ENCODE data around the gene PCDHA5. TPM values are rescaled to one million over a fixed set of nuclear protein-coding genes. Genes with fewer than 3 reads are reported as not detected.
"Not testable (repeated sequence)": the region's sequence is repeated elsewhere in the genome, so short reads cannot be mapped to it uniquely, and the experiment has no call there.

Gene PCDHA5
- total RNA-seq, 1 experiment from 2014 or later = not detected

GRCh38 chr5:140833993-140834392 is 12.6 kb downstream of the PCDHA5 start, which contains the start of gene PCDHA7:
PCDHA7 (plus strand) TSS chr5:140834269; CDS start chr5:140834384, 115 bp downstream.
- H3K4me3 ChIP-seq (ENCODE audit: low read depth, low read length) = no peak within 1 kb of the TSS
- no peaks in the 10 kb centered on the region for H3K27me3 Mint-ChIP-seq (ENCODE audit: insufficient read depth, unreplicated experiment)
- H3K4me3 Mint-ChIP-seq (ENCODE audit: unreplicated experiment) = no peak within 1 kb of the TSS
- no peaks in the 10 kb centered on the region for H3K27me3 ChIP-seq (replicated peaks; ENCODE audit: control insufficient read depth, insufficient read depth, low read length)
- POLR2A ChIA-PET = no interaction called here
- BruUV-seq (replicated peaks) = no TSS peak
- H3K27ac Mint-ChIP-seq (ENCODE audit: unreplicated experiment) = no peak within 1 kb of the TSS
- H3K4me1 ChIP-seq = no peaks in the 10 kb centered on the region
- CTCF ChIA-PET = no interaction called here
- no peaks in the 10 kb centered on the region for H3K4me1 Mint-ChIP-seq (ENCODE audit: low read depth, unreplicated experiment)
- DNase-seq = no peak
- H3K9me3 ChIP-seq = no peaks in the 10 kb centered on the region; the same call in none of the 2 replicates
- H3K36me3 Mint-ChIP-seq (ENCODE audit: insufficient read depth, unreplicated experiment) = no peaks in the 10 kb centered on the region
- intact Hi-C loops (cut with micrococcal nuclease; ENCODE audit: unreplicated experiment) = no loop called here
- H3K36me3 ChIP-seq (ENCODE audit: control insufficient read depth, insufficient read depth, low read length) = no peaks in the 10 kb centered on the region
- no peak for TF ChIP-seq CTCF (IDR thresholded peaks at IDR 0.05; ENCODE audit: insufficient read depth in 1 of 2, low read depth in 1 of 2, low read length in 1 of 2, severe bottlenecking in 1 of 2, unreplicated experiment in 1 of 2)
- H3K9me3 Mint-ChIP-seq (ENCODE audit: unreplicated experiment) = no peaks in the 10 kb centered on the region

- intact Hi-C loops (cut with micrococcal nuclease; ENCODE audit: unreplicated experiment) = not testable (repeated sequence)
Observed at GRCh38 chr5:140834439-140835008, 13.1 kb downstream of the PCDHA5 start.

GRCh38 chr5:140835622-140836510 is 14.5 kb downstream of the PCDHA5 start:
- Histone ChIP-seq H3K4me1 (no peaks in the 10 kb centered on the region), H3K9me3 (no peaks in the 10 kb centered on the region; the same call in none of the 2 replicates), H3K36me3 (ENCODE audit: control insufficient read depth, insufficient read depth, low read length) (no peaks in the 10 kb centered on the region), H3K27me3 (replicated peaks; ENCODE audit: control insufficient read depth, insufficient read depth, low read length) (no peaks in the 10 kb centered on the region), H3K4me3 (ENCODE audit: low read depth, low read length) (no peak overlapping the region)
- BruUV-seq (replicated peaks) = no TSS peak
- no peak overlapping the region for H3K4me3 Mint-ChIP-seq (ENCODE audit: unreplicated experiment)
- H3K36me3 Mint-ChIP-seq (ENCODE audit: insufficient read depth, unreplicated experiment) = no peaks in the 10 kb centered on the region
- intact Hi-C loops (cut with micrococcal nuclease; ENCODE audit: unreplicated experiment) = no loop called here
- no peaks in the 10 kb centered on the region for H3K4me1 Mint-ChIP-seq (ENCODE audit: low read depth, unreplicated experiment)
- H3K9me3 Mint-ChIP-seq (ENCODE audit: unreplicated experiment) = no peaks in the 10 kb centered on the region
- no peak for DNase-seq
- TF ChIP-seq CTCF (IDR thresholded peaks at IDR 0.05; ENCODE audit: insufficient read depth in 1 of 2, low read depth in 1 of 2, low read length in 1 of 2, severe bottlenecking in 1 of 2, unreplicated experiment in 1 of 2) = no peak
- CTCF ChIA-PET = no interaction called here
- no peak overlapping the region for H3K27ac Mint-ChIP-seq (ENCODE audit: unreplicated experiment)
- no peaks in the 10 kb centered on the region for H3K27me3 Mint-ChIP-seq (ENCODE audit: insufficient read depth, unreplicated experiment)
- POLR2A ChIA-PET = no interaction called here

More at GRCh38 chr5:140834439-140835008, 13.1 kb downstream of the PCDHA5 start:
- H3K36me3 Mint-ChIP-seq (ENCODE audit: insufficient read depth, unreplicated experiment); H3K27ac Mint-ChIP-seq (ENCODE audit: unreplicated experiment); H3K27me3 ChIP-seq (replicated peaks; ENCODE audit: control insufficient read depth, insufficient read depth, low read length); POLR2A ChIA-PET; H3K36me3 ChIP-seq (ENCODE audit: control insufficient read depth, insufficient read depth, low read length); H3K4me3 Mint-ChIP-seq (ENCODE audit: unreplicated experiment); H3K4me1 Mint-ChIP-seq (ENCODE audit: low read depth, unreplicated experiment); DNase-seq; H3K27me3 Mint-ChIP-seq (ENCODE audit: insufficient read depth, unreplicated experiment); BruUV-seq (replicated peaks); H3K9me3 Mint-ChIP-seq (ENCODE audit: unreplicated experiment); CTCF ChIA-PET; H3K4me3 ChIP-seq (ENCODE audit: low read depth, low read length); H3K4me1 ChIP-seq; H3K9me3 ChIP-seq: not testable (repeated sequence)

Data from Caco-2 (cell line).